GM12878 (cell line): Measurements from ENCODE around the gene ULK4. TPM values are rescaled to one million over a fixed set of nuclear protein-coding genes. Genes with fewer than 3 reads are reported as not detected.

Experiments used
- ATAC-seq: fragments of 200-7000 bp; cut with Tn5 transposase; 3 replicates; pipeline ENCODE4 v1.9.1; 2020; ENCODE audit warnings: mild to moderate bottlenecking, moderate library complexity
- BruUV-seq: library from RNA; stranded (reverse); fragments of 400-500 nt; replicated peaks from 2 replicates; lab custom pipeline; 2021; lab: Mats Ljungman, UMichigan
- CTCF ChIA-PET: fragments of 300-600 bp; sonication (Branson Sonifier 250); formaldehyde crosslinking; extraction: SDS; loops from one replicate; lab custom pipeline; 2021; ENCODE audit warnings: inconsistent platforms; lab: Yijun Ruan, JAX
- POLR2A ChIA-PET: fragments of 350-600 bp; formaldehyde crosslinking; extraction: SDS; loops from one replicate; lab custom pipeline; 2021; ENCODE audit warnings: inconsistent platforms; lab: Charles Lee
- RAD21 ChIA-PET: fragments of 300-600 bp; sonication (Branson Sonifier 250); formaldehyde crosslinking; loops from one replicate; lab custom pipeline; 2023; ENCODE audit warnings: antibody characterized with exemption; ENCODE audit not compliant: unreplicated experiment; lab: Charles Lee
- SMC1A ChIA-PET: fragments of 300-600 bp; sonication (Branson Sonifier 250); formaldehyde crosslinking; loops from one replicate; lab custom pipeline; 2023; ENCODE audit not compliant: unreplicated experiment, uncharacterized antibody; lab: Charles Lee
- DNase-seq: peaks from one replicate; pipeline ENCODE4 v3.0.0-alpha.2; 2011; ENCODE audit warnings: low read depth, low spot score
- FAIRE-seq: peaks from 3 replicates; lab custom pipeline; 2011; peaks lifted over from hg19 to GRCh38; lab: Jason Lieb, UNC
- H2AFZ ChIP-seq: 2 replicates; pipeline ENCODE4 v1.6.0; 2011; ENCODE audit warnings: low read depth, low read length, control low read depth; ENCODE audit not compliant: control insufficient read depth
- H3K27ac ChIP-seq: 2 replicates; pipeline ENCODE4 v1.5.1; 2011; ENCODE audit warnings: control low read depth; ENCODE audit not compliant: control insufficient read depth, insufficient read depth
- H3K27me3 ChIP-seq, 2 experiments: replicated peaks in 1 of 2; 2 replicates each; pipeline versions ENCODE4 v1.6.0 to v1.6.1; 2011; ENCODE audit warnings: low read length in 1 of 2; ENCODE audit not compliant: control insufficient read depth in 2 of 2, insufficient read depth in 2 of 2
- H3K36me3 ChIP-seq, 2 experiments: 2 replicates each; pipeline ENCODE4 v1.5.1; 2011; ENCODE audit warnings: low read length in 1 of 2; ENCODE audit not compliant: control insufficient read depth in 2 of 2, insufficient read depth in 2 of 2
- H3K4me1 ChIP-seq: 2 replicates; pipeline ENCODE4 v1.6.1; 2011; ENCODE audit warnings: mild to moderate bottlenecking, low read length, moderate library complexity, mixed read lengths; ENCODE audit not compliant: control insufficient read depth, insufficient read depth
- H3K4me2 ChIP-seq: 2 replicates; pipeline ENCODE4 v1.6.0; 2011; ENCODE audit warnings: control low read depth; ENCODE audit not compliant: control insufficient read depth, insufficient read depth
- H3K4me3 ChIP-seq: fragments of 200-600 bp; sonication (generic); 2 replicates; pipeline ENCODE4 v1.5.1; 2016
- H3K79me2 ChIP-seq: 2 replicates; pipeline ENCODE4 v1.6.0; 2011; ENCODE audit warnings: low read length; ENCODE audit not compliant: control insufficient read depth, insufficient read depth
- H3K9ac ChIP-seq: 2 replicates; pipeline ENCODE4 v1.8.0; 2011; ENCODE audit warnings: low read length, control low read depth, mixed read lengths; ENCODE audit not compliant: control insufficient read depth, insufficient read depth
- H3K9me3 ChIP-seq: replicated peaks from 3 replicates; pipeline ENCODE4 v1.5.1; 2011; ENCODE audit warnings: mild to moderate bottlenecking, low read length; ENCODE audit not compliant: control insufficient read depth, insufficient read depth
- H4K20me1 ChIP-seq: 2 replicates; pipeline ENCODE4 v1.6.0; 2011; ENCODE audit not compliant: control insufficient read depth, insufficient read depth
- BCLAF1 ChIP-seq: fragments of 450-650 bp; IDR thresholded peaks from 2 replicates; pipeline ENCODE4 v1.6.1; 2017; ENCODE audit warnings: antibody characterized with exemption, mild to moderate bottlenecking, moderate library complexity
- BRCA1 ChIP-seq: IDR thresholded peaks from 2 replicates; pipeline ENCODE4 v1.6.1; 2011; ENCODE audit warnings: low read depth, low read length, improper control_type of control experiment
- CHD2 ChIP-seq: IDR thresholded peaks from 2 replicates; pipeline ENCODE4 v1.6.1; 2011; ENCODE audit warnings: low read depth, low read length, improper control_type of control experiment, borderline replicate concordance
- GATAD2B ChIP-seq: fragments of 450-650 bp; conservative IDR thresholded peaks from 2 replicates; pipeline ENCODE4 v1.6.1; 2017; ENCODE audit warnings: low read depth, mild to moderate bottlenecking, moderate library complexity
- HDAC2 ChIP-seq: fragments of 200-600 bp; sonication (generic); IDR thresholded peaks from 2 replicates; pipeline ENCODE4 v1.6.1; 2017
- HDGF ChIP-seq: fragments of 450-650 bp; IDR thresholded peaks from 2 replicates; pipeline ENCODE4 v1.6.1; 2016; ENCODE audit warnings: antibody characterized with exemption
- IKZF1 ChIP-seq: fragments of 450-650 bp; conservative IDR thresholded peaks from 2 replicates; pipeline ENCODE4 v1.6.1; 2017; ENCODE audit warnings: antibody characterized with exemption, mild to moderate bottlenecking
- JUND ChIP-seq: IDR thresholded peaks from 2 replicates; pipeline ENCODE4 v1.6.1; 2012; ENCODE audit warnings: low read depth, mild to moderate bottlenecking, low read length, improper control_type of control experiment, moderate library complexity
- RAD21 ChIP-seq: IDR thresholded peaks from 2 replicates; pipeline ENCODE4 v1.6.1; 2011; ENCODE audit warnings: mild to moderate bottlenecking, low read depth, low read length, moderate library complexity; ENCODE audit not compliant: insufficient read depth
- RBBP5 ChIP-seq: fragments of 200-600 bp; sonication (generic); conservative IDR thresholded peaks from 2 replicates; pipeline ENCODE4 v1.6.1; 2016
- RELA ChIP-seq: fragments of 450-650 bp; IDR thresholded peaks from 2 replicates; pipeline ENCODE4 v1.8.0; 2014; ENCODE audit warnings: borderline replicate concordance; ENCODE audit not compliant: partially characterized antibody
- SIN3A ChIP-seq: IDR thresholded peaks from 2 replicates; pipeline ENCODE4 v1.6.1; 2012; ENCODE audit warnings: low read depth, low read length, improper control_type of control experiment
- SIX5 ChIP-seq: IDR thresholded peaks from 2 replicates; pipeline ENCODE4 v1.6.1; 2011; ENCODE audit warnings: mild to moderate bottlenecking, low read depth, low read length, moderate library complexity; ENCODE audit not compliant: severe bottlenecking
- SKIL ChIP-seq: fragments of 450-650 bp; IDR thresholded peaks from 2 replicates; pipeline ENCODE4 v1.6.1; 2017; ENCODE audit warnings: mild to moderate bottlenecking, low read depth, inconsistent platforms; ENCODE audit not compliant: poor library complexity, severe bottlenecking
- SPI1 ChIP-seq: IDR thresholded peaks from 2 replicates; pipeline ENCODE4 v1.6.1; 2011; ENCODE audit warnings: low read depth, mild to moderate bottlenecking, low read length, moderate library complexity, borderline replicate concordance; ENCODE audit not compliant: insufficient read depth
- ZBTB33 ChIP-seq: fragments of 450-650 bp; IDR thresholded peaks from 2 replicates; pipeline ENCODE4 v1.6.1; 2017; ENCODE audit warnings: mild to moderate bottlenecking
- ZNF622 ChIP-seq: fragments of 450-650 bp; IDR thresholded peaks from 2 replicates; pipeline ENCODE4 v1.6.1; 2017; ENCODE audit warnings: mild to moderate bottlenecking, inconsistent platforms
- WGBS: methylation state at CpG from one replicate; pipeline ENCODE4 v1.1.6; 2016; ENCODE audit warnings: low lambda C conversion rate; ENCODE audit not compliant: insufficient replicate concordance, insufficient coverage; ENCODE audit errors: missing lambda C conversion rate; 5-methylcytosine and 5-hydroxymethylcytosine counted together
- in situ Hi-C: fragments of 300-500 bp; cut with MboI; formaldehyde crosslinking; loops from 9 replicates; pipeline ENCODE4 v1.14.3; 2018; ENCODE audit warnings: mixed read lengths
- intact Hi-C: fragments of 100-400 bp; cut with micrococcal nuclease; formaldehyde crosslinking; loops from one replicate; pipeline ENCODE4 v1.14.2; 2022; ENCODE audit not compliant: unreplicated experiment
- polyA plus RNA-seq, 11 experiments: library from polyadenylated mRNA; depleted of rRNA in 4 of 11; unstranded in 6 of 11; stranded (reverse) in 5 of 11; fragments of >200 nt; fragmentation: Nextera tagmentation in 4 of 11; fragmentation: Illumina TruSeq in 1 of 11; extraction: Ambion mirVana in 4 of 11; extraction: Trizol in 1 of 11; gene quantifications; 1 replicate in 1 of 11; 2 replicates in 10 of 11; pipeline versions ENCODE4 v1.2.1 to v1.2.3, GENCODE V29; 2011 to 2016; ENCODE audit warnings: inconsistent platforms in 2 of 11, missing spikeins in 2 of 11, low read depth in 1 of 11
- total RNA-seq, 4 experiments: library from RNA; depleted of rRNA in 3 of 4; stranded (reverse); fragments of >200 nt in 3 of 4; fragmentation: Illumina TruSeq in 1 of 4; extraction: Trizol in 1 of 4; gene quantifications; 2 replicates each; pipeline versions ENCODE4 v1.2.1 to v1.2.3, GENCODE V29; 2013 to 2021
- TF ChIP-seq, protein P1 (sequence below): IDR thresholded peaks from 2 replicates; pipeline ENCODE4 v1.6.1; 2011; ENCODE audit warnings: mild to moderate bottlenecking, low read depth, low read length, moderate library complexity; ENCODE audit not compliant: insufficient replicate concordance

The ULK4 gene
- total and polyA plus RNA-seq, 10 of the 15 experiments (the other 5 are each of a cell fraction or from before 2014, with no cell fraction given): 3.5 to 7.6 (median 6.3) TPM

DNA sequence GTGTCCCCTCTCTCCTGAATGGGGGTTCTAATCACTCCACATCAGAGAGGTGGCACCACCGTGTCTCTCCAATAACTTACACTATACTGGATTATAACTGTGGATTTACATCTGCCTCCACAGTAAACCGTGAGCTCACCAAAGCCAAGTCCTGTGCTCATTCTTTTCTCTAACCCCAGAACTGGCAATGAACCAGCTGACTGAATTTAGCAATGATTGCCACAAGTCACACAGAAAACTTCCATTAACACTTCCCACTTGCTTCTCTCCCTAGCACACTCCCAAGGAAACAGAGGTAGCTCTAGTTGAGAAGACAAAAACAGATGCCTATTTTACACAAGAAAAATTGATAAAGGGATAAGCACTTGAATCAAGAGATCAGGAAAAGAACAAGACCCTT, 361.3 kb downstream of the ULK4 start:
- ChIA-PET SMC1A (no interaction called here), POLR2A (no interaction called here), CTCF (no interaction called here), RAD21 (no interaction called here)
- intact Hi-C loops (no loop called here), in situ Hi-C loops (no loop called here)
- Histone ChIP-seq H3K36me3 (no peaks in the 10 kb centered on the region), H3K4me3 (no peak overlapping the region), H3K9me3 (no peaks in the 10 kb centered on the region), H3K27ac (no peak overlapping the region), H3K79me2 (no peaks in the 10 kb centered on the region), H3K9ac (no peak overlapping the region), H2AFZ (no peak overlapping the region), H3K4me2 (no peak overlapping the region), H4K20me1 (no peaks in the 10 kb centered on the region), H3K27me3 (no peaks in the 10 kb centered on the region), H3K4me1 (no peaks in the 10 kb centered on the region)
- BruUV-seq: no TSS peak
- FAIRE-seq (no peak), ATAC-seq (no peak), DNase-seq (no peak)
- WGBS: 59% methylated on average over 2 of the region's 2 CpGs
- TF ChIP-seq RELA: no peak
- no peak for TF ChIP-seq BRCA1
- TF ChIP-seq, protein P1, sequence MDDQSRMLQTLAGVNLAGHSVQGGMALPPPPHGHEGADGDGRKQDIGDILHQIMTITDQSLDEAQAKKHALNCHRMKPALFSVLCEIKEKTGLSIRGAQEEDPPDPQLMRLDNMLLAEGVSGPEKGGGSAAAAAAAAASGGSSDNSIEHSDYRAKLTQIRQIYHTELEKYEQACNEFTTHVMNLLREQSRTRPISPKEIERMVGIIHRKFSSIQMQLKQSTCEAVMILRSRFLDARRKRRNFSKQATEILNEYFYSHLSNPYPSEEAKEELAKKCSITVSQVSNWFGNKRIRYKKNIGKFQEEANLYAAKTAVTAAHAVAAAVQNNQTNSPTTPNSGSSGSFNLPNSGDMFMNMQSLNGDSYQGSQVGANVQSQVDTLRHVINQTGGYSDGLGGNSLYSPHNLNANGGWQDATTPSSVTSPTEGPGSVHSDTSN: no peak
- TF ChIP-seq BCLAF1: no peak
- no peak for TF ChIP-seq IKZF1
- TF ChIP-seq ZBTB33: no peak
- TF ChIP-seq SKIL: no peak
- TF ChIP-seq GATAD2B: no peak
- TF ChIP-seq ZNF622: no peak
- TF ChIP-seq SIN3A: no peak
- TF ChIP-seq HDAC2: no peak
- no peak for TF ChIP-seq SPI1
- no peak for TF ChIP-seq RAD21
- TF ChIP-seq HDGF: no peak
- TF ChIP-seq CHD2: no peak
- no peak for TF ChIP-seq RBBP5
- TF ChIP-seq SIX5: no peak
- TF ChIP-seq JUND: no peak
